HEK293T (cell line): ENCODE measurements around the gene NLRX1.

Source experiments
- ARNT ChIP-seq: fragments of 450-650 bp; IDR thresholded peaks from 2 replicates; pipeline ENCODE4 v1.6.1; 2017; ENCODE audit warnings: mild to moderate bottlenecking
- BHLHE40 ChIP-seq: fragments of 450-650 bp; IDR thresholded peaks from 2 replicates; pipeline ENCODE4 v1.6.1; 2016; ENCODE audit warnings: mild to moderate bottlenecking, moderate library complexity, borderline replicate concordance
- CTBP1 ChIP-seq: fragments of 450-650 bp; IDR thresholded peaks from 2 replicates; pipeline ENCODE4 v1.6.1; 2016; ENCODE audit warnings: borderline replicate concordance
- ELF4 ChIP-seq: fragments of 450-650 bp; IDR thresholded peaks from 2 replicates; pipeline ENCODE4 v1.6.1; 2017; ENCODE audit warnings: antibody characterized with exemption
- FOXM1 ChIP-seq: fragments of 450-650 bp; IDR thresholded peaks from 2 replicates; pipeline ENCODE4 v1.6.1; 2017; ENCODE audit warnings: mild to moderate bottlenecking, borderline replicate concordance
- HDGF ChIP-seq: fragments of 450-650 bp; IDR thresholded peaks from 2 replicates; pipeline ENCODE4 v1.6.1; 2017; ENCODE audit warnings: antibody characterized with exemption, borderline replicate concordance
- SP1 ChIP-seq: fragments of 450-650 bp; IDR thresholded peaks from 2 replicates; pipeline ENCODE4 v1.6.1; 2017
- SUZ12 ChIP-seq: fragments of 450-650 bp; IDR thresholded peaks from 2 replicates; pipeline ENCODE4 v1.6.1; 2016; ENCODE audit warnings: mild to moderate bottlenecking
- TARDBP ChIP-seq: fragments of 450-650 bp; IDR thresholded peaks from 2 replicates; pipeline ENCODE4 v1.6.1; 2016
- ZNF384 ChIP-seq: fragments of 450-650 bp; IDR thresholded peaks from 2 replicates; pipeline ENCODE4 v1.6.1; 2016
- TF ChIP-seq, protein P1 (sequence below): fragments of 450-650 bp; IDR thresholded peaks from 2 replicates; pipeline ENCODE4 v1.6.1; 2016

GRCh38 chr11:119161871-119162270, 6.7 kb upstream of the NLRX1 start:
- TF ChIP-seq SUZ12 (no peak), ELF4 (no peak), HDGF (no peak), TARDBP (no peak), SP1 (no peak), FOXM1 (no peak), CTBP1 (no peak), ZNF384 (no peak), ARNT (no peak), BHLHE40 (no peak)
- TF ChIP-seq, protein P1, sequence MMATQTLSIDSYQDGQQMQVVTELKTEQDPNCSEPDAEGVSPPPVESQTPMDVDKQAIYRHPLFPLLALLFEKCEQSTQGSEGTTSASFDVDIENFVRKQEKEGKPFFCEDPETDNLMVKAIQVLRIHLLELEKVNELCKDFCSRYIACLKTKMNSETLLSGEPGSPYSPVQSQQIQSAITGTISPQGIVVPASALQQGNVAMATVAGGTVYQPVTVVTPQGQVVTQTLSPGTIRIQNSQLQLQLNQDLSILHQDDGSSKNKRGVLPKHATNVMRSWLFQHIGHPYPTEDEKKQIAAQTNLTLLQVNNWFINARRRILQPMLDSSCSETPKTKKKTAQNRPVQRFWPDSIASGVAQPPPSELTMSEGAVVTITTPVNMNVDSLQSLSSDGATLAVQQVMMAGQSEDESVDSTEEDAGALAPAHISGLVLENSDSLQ = no peak
